ENCODE results near the gene SPTY2D1.

SPTY2D1 gene

DNA sequence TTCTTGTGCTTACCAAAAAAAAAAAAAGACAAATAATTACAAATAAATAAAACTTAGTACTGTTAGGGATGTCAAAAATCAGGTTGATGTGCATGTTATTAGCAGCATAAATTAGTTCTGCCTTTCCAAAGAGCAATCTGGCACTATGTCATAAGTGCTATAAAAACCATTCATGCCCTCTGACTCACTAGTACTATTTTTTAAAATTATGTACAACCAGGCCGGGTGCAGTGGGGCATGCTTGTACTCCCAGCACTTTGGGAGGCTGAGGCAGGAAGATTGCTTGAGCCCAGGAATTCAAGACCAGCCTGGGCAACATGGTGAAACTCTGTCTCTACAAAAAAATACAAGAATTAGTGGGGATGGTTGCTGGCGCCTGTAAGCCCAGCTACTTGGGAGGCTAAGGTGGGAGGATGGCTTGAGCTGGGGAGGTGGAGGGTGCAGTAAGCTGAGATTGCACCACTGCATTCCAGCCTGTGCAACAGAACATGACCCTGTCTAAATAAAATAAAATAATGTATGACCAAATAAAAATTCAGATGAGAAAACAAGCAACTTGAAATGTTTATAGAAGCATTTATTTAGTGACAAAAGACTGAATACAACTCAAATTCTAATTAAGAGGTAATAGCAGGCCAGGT lies 70.9 kb downstream of the SPTY2D1 start:
- TF ChIP-seq SIN3A (IDR thresholded peaks at IDR 0.05; ENCODE audit: borderline replicate concordance, insufficient read depth, low read length) = no peak
- no peak for TF ChIP-seq POLR2AphosphoS5 (IDR thresholded peaks at IDR 0.05; ENCODE audit: low read depth, low read length)
- no peak for TF ChIP-seq FOXP2 (optimal IDR thresholded peaks at IDR 0.05; ENCODE audit: borderline replicate concordance, extremely low read depth, extremely low read length, insufficient read depth)
- TF ChIP-seq, protein P1, sequence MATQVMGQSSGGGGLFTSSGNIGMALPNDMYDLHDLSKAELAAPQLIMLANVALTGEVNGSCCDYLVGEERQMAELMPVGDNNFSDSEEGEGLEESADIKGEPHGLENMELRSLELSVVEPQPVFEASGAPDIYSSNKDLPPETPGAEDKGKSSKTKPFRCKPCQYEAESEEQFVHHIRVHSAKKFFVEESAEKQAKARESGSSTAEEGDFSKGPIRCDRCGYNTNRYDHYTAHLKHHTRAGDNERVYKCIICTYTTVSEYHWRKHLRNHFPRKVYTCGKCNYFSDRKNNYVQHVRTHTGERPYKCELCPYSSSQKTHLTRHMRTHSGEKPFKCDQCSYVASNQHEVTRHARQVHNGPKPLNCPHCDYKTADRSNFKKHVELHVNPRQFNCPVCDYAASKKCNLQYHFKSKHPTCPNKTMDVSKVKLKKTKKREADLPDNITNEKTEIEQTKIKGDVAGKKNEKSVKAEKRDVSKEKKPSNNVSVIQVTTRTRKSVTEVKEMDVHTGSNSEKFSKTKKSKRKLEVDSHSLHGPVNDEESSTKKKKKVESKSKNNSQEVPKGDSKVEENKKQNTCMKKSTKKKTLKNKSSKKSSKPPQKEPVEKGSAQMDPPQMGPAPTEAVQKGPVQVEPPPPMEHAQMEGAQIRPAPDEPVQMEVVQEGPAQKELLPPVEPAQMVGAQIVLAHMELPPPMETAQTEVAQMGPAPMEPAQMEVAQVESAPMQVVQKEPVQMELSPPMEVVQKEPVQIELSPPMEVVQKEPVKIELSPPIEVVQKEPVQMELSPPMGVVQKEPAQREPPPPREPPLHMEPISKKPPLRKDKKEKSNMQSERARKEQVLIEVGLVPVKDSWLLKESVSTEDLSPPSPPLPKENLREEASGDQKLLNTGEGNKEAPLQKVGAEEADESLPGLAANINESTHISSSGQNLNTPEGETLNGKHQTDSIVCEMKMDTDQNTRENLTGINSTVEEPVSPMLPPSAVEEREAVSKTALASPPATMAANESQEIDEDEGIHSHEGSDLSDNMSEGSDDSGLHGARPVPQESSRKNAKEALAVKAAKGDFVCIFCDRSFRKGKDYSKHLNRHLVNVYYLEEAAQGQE (IDR thresholded peaks at IDR 0.05; ENCODE audit: insufficient read depth in 1 of 2, low read depth in 2 of 2, low read length in 2 of 2) = no peak
- no peak for TF ChIP-seq TAF1 (IDR thresholded peaks at IDR 0.05; ENCODE audit: borderline replicate concordance, insufficient read depth, low read length)

Measured in PFSK-1 (cell line).